Left hindlimb (tissue), 1 donor: ENCODE data around the gene PLD1.
"Not testable (repeated sequence)": the region's sequence is repeated elsewhere in the genome, so short reads cannot be mapped to it uniquely, and the experiment has no call there.

Experiments used
- DNase-seq: peaks from one replicate; pipeline ENCODE4 v3.0.0-alpha.2; 2018

The PLD1 gene

DNA sequence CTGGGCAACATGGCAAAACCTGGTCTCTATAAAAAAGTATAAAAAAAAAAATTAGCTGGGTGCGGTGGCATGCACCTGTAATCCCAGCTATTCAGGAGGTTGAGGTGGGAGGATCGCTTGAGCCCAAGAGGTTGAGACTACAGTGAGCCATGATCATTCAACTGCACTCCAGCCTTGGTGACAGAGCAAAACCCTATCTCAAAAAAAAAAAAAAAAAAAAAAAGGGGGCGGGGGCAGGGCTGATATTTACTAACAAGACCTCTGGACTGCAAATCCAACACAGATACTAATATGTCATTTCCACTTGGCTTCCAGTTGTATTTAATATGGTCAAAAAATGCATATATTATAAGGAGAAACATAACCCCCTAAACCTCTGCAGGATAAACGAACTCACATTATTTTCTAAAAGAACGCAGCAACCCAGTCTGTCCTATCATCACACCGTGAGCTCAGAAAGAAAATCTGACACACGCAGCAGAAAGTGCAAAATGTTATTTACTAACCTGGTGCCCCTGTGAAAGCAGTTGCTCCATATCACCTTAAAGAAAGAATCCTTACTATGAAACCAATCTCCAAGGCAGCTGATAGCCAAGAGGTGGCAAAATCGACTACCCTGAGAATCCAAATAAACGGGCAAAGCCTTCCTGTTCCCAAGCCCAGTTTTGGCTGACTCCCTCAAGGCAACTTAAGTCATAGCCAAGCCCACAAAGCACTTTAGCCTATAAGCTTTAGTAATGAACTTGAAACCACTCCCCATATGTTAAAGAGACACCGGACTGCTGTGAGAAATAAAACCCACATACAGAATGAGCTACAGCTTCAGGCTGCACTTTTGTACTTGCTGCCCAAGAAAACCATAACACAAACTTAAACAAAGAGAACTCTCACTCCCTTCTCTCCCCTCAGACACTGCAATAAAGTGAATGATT, 39.3 kb downstream of the PLD1 start:
- peak; percentile 69 for DNase-seq

DNA sequence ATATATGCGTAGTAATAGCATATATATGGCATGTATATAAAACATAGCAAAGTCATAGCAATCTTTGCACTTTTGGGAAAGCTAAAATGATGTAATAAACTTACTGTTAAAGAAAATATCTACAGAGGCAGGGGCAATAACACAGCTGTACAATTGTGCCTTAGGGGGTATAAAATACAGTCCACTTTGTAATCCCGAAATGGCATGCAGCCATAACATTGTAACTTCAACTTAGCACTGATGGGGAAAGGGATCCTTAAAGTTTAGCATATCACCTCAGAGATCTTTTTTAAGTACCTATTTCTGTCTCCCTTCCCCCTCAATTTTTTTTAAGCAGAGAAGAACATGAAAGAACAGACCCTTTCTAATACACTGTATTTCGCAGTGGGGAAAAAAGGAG, 40.8 kb downstream of the PLD1 start:
- DNase-seq: no peak

DNA sequence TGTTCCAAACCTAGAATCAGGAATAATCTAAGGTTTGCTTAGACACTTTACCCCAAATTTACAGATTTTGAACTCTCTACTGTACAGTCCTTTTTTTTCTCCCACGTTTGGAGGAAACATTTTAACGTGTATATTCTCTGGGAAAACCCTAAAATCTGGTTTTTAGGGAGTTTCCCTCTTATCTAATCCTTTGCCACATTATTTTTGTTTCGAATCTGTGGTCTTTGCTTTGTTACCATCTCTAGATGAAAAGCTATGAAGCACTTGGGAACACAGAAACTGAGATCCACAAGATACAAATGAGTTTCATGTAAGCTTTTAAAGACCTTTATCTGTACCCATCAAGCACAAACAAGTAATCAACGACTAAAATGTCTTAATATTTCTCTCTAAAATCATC, 41.3 kb downstream of the PLD1 start:
- DNase-seq: no peak

DNA sequence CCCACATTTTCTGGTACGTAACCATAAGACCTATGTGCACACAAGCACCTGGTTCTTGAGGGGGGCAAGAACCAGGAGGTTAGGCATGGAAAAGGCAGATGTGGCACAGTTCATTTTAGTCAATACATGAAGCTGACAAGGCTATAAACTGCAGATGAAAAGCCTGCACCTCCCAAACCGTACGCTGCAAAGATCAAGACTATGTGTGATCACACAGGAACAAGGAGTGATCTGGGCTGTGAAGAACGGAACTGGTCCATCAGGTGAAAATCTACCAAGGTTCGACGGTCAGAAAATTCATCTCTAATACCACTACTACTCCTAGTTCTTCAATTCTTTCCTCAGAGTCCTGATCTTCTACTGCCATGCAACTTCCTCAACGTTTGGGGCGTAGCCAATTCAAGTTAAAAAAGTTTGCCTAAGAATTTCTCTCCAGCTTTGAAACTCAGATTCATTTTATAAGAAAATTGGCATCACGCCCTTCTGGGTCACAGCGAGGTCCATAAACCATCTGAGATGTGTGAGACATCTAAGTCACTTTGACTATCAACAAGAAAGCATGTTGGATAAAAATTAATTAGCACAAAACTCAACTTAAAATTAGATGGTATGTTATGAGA, 41.9 kb downstream of the PLD1 start:
- no peak for DNase-seq

DNA sequence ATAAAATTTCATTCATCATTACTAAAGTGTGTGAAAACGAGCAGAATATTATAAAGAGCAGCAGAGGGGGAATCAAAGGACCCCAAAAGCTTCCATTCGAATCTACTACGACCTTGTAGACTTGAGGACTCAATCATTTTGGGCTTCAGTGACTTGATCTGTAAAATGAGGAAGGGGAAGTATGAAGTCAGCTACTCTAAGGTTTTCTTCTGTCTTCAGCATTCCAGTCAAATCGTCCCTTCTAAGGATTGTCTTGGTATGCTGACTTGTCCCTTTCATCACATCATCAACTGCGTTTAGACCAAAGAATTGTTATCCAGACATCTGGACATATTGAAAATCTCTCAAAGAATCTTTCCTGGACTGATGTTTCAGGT, 44.8 kb downstream of the PLD1 start:
- no peak for DNase-seq

DNA sequence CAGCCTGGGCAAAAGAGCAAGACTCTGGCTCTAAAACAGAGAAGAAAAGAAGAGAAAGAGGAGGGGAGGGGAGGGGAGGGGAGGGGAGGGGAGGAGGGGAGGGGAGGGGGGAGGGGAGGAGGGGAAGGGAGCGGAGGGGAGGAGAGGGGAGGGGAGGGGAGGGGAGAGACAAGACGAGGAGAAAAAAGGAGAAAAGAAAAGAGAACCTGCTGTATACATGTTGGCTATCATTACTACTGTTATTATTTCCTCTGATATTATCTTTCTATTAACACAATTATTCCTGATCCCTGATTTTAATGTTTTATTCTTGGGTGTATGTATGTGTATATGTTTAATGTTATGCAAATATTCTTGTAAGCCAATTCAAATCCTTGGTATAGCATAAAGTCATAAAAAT, 46.9 kb downstream of the PLD1 start:
- no peak for DNase-seq

DNA sequence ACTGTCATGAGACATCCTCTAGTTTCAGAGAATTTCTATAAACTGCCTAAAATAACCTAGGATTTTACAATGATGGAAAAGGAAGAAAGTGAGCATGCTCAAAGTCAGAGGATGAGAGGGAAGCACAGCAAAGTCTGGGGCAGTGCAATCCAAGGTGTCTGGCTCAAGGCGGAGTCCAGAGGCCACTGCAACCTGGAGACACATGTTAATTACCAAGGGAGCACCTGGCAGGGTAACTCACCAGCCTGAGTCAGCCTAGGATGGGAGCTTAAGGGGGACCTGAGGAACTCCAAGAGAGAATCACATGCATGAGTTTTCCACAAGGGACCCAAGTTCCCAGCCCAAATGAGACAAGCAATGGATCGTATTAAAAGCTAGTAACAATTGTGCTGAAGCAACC, 49.8 kb downstream of the PLD1 start:
- DNase-seq: no peak

DNA sequence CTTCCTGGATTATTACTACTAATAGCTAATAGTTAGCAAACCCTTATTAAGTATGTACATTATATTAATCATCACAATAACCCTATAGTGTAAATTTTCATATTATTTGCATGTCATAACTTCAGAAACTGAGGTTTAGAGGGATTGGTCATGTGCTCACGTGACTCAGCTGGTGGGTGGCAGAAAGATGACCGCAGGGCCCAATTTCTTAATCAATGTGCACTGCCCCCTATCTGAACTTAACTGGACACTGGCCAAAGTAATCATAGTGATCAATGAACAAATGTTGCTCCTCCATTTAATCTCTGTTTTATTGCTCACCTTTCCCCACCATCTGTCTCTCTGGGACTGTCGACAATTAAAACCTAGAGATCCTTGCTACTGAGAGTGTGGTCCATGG, 52.2 kb downstream of the PLD1 start:
- no peak for DNase-seq

DNA sequence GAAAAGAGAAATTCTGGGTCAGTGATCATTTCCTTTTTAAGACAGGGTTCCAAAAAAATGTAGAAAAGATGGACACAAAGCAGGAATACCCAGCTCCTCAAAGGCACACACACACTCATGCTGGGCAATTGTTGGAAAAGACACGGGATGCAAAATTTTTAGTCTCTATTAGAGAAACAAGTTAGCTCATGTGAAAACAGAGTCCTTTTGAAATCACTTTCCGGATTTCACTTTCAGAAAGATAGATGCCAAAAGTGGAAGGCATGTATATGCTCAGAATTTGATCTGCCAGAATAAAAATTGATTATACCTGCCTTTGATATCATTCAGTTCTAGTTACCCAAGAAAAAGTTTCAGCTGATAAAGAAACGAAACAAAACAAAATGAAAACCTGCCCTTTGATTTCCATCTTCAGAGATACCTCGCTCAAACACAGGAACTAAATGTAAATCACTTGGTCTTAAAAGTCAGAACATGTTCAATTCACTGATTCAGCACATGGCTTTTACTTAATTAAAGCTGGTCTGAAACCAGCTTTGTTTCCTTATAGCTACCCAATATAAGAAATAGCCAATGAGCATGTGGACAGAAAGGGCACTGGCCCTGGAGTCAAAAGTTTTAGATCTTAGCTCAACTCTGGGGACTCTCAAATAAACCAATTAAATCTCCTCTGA, 52.8 kb downstream of the PLD1 start:
- no peak for DNase-seq

DNA sequence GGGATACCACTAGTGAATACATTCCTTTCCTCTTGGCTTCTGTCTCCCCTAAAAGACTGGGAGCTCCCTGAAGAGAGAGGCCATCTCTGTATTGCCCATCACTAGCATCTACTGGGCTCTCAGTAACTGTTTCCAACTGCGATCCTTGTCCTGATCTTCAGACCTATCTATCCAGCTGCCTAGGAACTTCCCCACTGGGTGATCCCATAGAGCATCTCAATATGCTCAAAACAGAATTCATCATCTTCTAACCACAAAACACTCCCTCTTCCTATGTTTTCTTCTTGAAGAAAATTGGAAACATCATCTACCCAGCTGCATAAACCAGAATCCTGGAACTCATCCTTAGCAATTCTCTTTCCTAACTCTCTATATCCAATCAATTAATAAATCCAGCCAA, 54.6 kb downstream of the PLD1 start:
- no peak for DNase-seq

DNA sequence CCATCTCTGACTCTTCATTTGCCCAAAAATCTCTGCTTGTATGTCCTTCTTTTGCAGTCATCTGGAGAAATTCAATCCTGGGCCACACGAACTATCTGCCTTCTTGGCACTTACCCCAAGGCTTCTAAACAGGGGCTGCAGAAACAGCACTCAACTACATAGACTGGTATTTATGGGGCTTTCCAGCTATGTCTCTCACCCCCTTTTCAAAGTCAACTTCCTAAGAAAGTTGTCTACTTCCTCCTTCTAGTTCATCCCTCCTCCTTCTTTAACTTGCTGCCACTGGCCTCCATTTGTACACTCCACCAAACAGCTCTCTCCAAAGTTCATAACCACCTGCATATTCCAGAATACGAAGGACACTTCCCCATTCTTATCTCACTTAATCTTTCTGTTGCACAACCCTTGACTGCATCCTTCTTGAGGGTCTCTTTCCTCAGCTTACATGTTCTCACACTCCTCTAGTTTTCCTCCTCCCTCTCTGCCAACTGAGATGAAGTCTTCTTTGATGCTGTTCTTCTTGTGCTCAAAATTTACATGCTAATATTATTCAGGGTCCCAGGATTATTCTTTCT, 55.2 kb downstream of the PLD1 start:
- no peak for DNase-seq

DNA sequence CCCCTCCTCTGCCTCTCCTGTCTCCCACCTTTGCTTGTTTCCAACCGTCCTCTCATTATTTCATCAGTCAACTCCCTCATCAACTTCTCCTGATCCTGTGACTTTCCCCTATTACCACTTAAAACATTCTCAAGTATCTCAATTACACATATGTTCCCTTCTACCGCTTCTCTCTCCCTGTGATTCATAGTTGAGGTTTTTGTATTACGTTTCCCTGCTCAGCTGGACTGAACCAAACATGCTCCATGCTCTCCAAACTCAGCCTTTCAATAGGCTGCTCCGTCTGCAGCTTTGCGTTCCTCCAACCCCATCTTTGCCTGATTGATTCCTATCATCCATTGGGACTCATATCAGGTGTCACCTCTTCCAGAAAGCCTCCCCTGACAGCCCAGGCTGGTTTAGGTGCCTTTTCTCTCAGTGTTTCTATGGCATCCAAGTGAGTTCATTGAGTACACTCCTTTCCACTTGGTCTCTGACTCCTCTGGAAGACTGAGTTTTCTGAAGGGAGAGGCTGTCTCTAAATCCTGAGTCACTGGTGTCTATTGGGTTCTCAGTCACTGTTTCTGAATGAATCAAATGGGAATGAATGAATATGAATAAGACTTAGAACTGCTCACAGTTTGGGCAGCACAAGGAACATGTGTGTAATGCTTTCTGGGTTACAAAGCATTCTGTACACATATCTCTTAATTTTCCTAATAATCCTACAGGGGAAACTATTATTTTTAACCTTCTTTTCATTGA, 56.4 kb downstream of the PLD1 start:
- DNase-seq: no peak

DNA sequence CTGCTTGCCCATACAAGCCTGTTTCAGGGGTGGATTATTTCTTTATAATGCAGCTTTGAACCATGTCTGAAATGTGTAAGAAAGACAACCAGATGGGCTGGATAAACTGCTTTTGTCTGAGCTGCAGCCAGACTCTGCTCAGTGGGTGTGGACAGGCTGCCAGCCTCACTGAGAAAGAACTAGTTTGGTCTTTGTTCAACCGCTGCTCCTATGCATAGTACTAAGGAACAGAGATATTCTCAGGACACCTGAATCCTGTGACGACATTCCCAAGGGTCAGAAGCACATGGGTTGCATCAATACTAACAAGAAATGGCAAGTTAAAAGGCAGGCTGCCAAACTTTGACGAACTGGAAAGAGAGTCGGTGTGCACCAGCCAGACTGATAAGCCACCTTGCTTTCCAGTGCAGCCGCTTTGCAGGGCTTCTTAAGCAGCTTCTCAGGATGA, 57.2 kb downstream of the PLD1 start:
- no peak for DNase-seq

DNA sequence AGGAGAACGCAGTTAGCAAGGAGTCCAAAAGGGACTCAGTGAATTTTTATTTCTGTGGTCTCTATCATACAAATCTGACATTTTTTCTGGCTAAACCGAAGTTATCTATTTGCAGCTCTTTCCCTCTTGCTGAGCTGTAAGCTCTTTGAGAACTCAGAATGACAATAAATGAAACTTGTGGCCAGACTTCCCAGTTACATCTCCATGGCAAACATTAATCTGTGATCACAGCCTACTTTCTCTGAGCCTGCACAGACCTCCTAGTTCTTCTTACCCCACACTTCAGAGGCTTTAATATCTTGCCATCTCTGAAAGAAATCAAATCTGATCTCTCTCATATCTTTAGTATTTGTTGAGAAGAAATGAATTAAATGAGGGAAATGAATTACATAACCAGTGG, 58.0 kb downstream of the PLD1 start:
- no peak for DNase-seq

DNA sequence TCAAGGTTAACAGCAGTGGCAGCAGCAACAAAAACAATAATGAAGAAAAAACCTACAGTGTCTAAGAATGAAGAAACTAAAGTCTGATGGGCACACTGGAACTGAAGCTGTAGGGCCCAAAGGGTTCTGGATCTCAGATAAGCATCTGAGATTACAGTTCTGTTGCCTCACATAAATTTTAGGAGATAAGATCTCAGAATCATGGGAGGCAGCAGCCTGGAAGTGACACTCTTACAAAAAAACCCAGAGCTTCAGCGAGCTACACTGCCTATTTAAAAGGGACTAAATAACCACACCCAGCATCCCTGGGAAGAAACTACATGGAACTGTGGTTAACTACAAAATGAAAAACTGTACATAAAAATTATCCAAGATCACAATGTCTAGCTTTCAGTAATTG, 61.2 kb downstream of the PLD1 start:
- DNase-seq: no peak

DNA sequence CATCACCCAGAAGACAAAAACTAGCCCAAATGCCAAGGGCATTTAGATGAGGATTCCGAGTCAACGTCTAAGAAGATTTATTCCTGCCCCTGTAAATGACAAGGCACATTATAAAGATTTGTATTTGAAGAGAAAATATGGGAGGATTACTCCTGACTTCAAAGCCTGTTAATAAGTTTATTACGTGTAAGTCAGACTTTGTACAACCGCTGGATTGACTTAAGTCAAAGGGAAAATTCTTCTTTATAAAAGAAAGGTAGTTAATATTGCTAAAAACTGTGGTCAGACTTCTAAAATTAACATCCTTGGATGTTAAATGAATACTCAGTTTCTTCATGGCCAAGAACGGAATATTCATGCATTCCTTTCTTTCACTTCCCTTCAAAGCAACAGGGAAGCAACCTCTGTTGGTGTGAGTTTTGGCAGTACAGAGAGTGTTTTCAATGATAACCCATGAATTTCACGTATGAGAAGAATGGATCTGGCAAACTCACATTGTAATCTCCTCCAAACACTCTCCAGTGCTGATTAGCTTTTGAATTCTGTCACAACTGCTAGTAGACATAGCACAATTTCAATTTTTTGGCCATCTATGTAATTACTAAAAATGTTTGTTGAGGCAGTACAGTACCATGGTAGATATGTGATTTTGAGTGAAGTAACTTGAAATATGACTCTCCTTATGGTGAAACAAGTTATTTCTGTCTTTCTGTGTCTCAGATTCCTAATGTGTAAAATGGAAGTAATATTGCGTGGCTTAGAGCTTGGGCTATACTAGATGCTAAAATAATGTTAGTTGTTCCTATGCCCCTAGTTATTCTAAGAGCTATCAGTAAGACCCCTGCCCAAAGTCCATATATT, 62.0 kb downstream of the PLD1 start:
- no peak for DNase-seq

DNA sequence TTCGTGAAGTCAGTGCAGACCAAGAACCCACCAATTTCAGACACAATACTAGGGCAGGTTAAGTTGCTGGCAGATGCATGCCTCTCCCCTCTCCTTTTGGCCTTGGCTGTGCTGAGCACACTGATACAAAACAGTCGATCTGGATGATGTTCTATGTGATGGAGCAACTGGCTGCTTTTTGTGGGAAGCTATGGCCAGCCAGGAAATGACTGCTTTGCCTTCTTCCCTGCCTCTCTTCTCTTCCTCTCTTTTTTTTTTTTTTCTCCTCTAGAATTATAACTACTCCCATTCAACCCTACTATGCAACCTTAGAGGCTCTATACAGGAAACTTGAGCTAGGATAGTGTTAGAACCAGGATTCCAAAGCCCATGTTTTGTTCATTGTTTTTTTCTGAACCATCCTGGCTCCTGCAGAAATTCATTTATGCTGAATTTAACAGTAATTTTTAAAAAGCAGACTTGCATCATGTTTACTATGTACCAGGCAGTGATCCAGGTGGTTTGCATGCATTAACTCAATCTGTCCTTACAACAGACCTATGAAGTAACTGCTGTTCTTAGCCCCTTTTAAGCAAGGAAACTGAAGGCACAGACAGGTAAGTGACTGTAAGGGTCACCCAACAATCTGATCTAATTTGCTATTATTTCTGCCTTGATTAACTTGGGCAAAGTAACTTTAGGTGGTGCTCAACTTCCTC, 62.9 kb downstream of the PLD1 start:
- no peak for DNase-seq

DNA sequence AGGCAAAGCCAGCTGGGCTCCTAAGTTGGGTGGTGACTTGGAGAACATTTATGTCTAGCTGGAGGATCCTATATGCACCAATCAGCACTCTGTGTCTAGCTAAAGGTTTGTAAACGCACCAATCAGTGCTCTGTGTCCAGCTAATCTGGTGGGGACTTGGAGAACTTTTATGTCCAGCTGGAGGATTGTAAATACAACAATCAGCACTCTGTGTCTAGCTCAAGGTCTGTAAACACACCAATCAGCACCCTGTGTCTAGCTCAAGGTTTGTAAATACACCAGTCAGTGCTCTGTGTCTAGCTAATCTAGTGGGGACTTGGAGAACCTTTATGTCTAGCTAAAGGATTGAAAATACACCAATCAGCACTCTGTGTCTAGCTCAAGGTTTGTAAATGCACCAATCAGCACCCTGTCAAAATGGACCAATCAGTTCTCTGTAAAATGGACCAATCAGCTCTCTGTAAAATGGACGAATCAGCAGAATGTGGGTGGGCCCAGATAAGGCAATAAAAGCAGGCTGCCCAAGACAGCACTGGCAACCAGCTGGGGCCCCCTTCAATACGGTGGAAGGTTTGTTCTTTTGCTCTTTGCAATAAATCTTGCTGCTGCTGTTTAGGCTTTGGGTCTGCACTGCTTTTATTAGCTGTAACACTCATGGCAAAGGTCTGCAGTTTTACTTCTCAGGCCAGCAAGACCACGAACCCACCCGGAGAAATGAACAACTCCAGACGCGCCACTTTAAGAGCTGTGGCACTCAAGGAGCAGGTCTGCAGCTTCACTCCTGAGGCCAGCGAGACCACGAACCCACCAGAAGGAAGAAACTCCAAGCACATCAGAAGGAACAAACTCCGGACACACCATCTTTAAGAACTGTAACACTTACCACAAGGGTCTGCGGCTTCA, 63.7 kb downstream of the PLD1 start:
- DNase-seq: not testable (repeated sequence)

DNA sequence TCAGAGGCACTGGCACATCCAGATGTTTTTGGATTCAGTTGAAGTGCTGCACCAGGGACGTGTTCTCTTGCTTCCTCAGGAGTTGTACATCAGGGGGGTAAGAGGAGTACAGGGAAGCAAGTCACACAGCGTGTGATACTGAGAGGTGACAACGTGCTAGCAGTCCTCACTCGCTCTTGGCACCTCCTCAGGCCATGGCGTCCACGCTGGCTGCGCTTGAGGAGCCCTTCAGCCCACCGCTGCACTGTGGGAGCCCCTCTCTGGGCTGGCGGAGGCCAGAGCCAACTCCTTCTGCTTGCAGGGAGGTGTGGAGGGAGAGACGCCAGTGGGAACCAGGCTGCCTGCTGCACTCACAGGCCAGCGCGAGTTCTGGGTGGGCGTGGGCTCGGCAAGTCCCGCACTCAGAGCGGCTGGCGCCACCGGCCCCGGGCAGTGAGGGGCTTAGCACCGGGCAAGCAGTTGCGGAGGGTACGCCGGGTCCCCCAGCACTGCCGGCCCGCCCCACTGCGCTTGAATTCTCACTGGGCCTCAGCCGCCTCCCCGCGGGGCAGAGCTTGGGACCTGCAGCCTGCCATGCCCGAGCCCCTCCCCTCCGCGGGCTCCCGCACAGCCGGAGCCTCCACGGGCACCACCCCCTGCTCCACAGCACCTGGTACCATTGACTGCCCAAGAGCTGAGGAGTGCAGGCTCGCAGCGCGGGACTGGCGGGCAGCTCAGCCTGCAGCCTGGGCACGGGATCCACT, 64.5 kb downstream of the PLD1 start:
- DNase-seq: no peak
